UCSD-AML1 (cell line): Measurements from ENCODE around the gene B9D1.

Source experiments
- DNase-seq: peaks from one replicate; lab custom pipeline; 2025; ENCODE audit not compliant: unreplicated experiment; lab: John Stamatoyannopoulos, UW

Gene B9D1

DNA sequence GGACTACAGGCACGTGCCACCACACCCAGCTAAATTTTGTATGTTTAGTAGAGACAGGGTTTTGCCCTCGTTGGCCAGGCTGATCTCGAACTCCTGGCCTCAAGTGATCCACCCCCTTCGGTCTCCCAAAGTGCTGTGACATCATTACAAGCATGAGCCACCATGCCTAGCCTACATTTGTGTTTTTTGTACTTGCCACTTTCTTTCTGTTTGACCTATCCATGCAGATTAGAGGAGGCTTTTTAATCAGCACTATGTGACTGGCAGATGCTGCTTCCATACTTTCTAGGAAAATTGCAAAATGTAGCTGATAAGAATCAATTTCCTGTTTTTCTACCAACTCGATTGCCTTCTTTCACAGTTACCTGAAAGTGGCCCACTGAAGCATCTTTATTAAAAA is 57.3 kb downstream of the B9D1 start:
- DNase-seq = no peak

DNA sequence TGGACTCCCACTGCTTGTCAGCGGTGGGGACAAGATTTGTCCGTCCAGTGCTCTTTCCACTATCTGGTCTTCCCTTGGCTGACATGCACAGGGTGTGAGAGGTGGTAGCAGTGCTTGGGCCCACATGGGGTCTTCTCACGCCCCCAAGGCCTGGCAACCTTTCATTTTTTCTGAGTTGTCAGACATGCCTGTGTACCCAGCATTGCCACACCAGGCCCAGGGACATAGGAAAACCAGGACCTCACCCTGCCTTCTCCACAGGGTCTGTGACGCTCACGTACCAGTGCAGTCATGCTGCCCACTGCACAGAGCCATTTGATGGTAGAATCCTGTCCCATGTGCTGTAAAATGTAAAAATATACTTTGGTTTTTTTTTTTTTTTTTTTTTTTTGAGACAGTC is 57.8 kb downstream of the B9D1 start:
- DNase-seq = no peak

DNA sequence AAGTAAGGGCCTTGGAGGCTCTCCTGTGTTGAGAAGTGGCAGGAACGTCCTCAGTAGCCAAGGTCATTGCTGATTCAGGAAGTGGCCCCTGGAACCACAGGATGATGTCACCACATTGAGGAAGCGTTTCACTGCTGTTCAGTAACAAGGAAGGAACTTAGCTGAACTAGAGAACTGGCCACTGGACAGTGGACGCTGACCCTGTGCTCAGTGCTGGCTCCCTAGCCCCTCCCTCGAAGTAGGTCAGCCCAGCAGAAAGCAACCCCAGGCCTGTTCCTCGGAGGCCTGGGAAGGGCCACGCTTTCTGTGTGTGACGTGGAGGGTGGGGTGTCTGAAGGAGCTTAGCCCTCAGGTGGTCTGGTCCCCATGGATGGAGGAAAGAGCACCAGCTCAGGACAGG is 58.3 kb downstream of the B9D1 start:
- peak; percentile 39 for DNase-seq

DNA sequence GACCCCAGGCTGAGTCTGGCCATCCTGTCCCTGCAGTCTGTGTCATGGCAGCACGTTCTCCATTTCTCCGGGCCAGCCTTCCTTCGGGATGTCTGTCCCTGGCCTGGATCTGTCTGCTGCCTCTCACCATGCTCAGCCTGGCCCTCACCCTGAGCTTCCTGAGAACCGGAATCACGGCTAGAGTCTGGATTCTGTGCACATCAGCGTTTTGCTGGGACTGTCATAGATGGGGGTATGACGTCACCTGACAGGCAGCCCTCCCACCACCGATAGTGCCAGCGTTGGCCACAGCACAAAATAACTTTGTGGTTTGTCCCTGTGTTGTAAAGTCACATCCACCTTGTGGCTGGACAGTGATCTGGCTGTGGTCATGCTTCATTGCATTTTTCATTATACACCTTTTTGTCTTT is 59.2 kb downstream of the B9D1 start:
- no peak for DNase-seq

DNA sequence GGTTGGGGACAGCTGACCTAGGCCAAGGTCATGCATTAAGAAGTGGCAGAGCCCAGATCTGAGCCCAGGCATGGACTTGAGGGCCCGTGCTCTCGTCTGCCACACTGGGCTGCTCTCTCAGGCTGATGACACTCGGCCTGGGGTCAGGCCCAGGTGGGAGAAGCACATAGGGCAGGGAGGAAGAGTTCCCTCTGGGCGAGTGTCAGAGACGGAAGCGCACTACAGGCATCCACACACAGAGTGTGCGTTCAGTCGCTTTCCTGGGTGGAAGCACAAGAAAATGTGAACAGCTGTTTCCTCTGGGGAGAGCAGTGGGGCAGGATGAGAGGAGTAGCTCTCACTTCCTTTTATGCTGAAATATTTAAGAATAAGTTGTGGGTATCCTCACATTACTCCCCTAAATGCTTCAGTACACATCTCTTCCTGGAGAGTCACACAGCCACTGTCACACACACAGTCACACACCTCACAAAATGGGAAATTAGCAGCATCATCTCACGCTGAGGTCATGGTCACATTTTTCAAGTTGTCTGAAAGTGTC is 59.7 kb downstream of the B9D1 start:
- DNase-seq = peak; percentile 34

DNA sequence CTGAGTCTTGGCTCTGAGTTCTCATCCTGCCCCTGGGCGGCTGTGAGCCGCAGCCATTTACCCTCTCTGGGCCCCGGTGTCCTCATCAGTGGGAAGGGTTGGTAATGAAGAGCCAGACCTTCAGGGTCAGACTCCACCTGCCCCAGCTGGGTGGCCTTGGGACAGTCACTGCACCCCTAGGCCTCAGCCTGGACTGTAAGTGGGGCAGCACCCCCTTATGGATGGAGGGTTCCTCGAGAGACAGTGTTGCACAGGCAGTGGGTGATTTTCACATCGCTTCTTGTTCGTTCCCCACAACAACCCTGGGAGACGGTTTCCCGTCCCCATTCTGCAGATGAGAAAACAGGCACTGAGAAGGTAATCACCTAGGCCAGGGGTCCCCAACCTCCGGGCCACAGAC is 60.5 kb downstream of the B9D1 start:
- no peak for DNase-seq

DNA sequence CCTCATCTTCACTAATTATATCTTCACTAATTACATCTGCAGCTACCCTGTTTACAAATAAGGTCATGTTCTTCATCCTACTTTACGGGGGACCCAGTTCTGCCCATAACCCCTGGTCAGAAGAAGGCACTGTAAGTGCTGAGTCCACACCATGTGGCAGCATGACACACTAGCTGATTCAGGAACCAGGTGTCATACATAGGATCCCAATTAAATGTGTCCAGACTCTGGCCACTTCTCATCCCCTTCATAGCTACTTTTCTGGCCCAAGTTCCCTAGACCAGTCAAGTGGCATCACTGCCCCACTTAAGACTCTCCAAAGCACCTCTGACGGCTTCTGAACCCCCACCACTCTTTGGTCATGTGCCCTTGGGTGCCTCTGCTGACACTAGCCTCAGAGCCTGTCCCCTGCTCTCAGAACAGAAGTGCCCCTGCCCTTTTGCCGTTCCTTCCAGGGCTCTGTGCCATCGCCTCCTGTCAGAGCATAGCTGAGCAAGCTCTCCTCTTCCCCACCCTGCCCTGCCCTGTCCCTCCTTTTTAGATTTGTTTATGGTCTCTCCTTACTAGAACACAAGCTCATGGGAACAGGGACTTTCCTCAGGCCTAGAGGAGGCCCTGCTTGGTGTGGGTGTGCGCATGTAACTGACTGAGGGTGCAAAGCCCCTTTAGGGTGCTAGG is 61.1 kb downstream of the B9D1 start:
- DNase-seq = no peak

DNA sequence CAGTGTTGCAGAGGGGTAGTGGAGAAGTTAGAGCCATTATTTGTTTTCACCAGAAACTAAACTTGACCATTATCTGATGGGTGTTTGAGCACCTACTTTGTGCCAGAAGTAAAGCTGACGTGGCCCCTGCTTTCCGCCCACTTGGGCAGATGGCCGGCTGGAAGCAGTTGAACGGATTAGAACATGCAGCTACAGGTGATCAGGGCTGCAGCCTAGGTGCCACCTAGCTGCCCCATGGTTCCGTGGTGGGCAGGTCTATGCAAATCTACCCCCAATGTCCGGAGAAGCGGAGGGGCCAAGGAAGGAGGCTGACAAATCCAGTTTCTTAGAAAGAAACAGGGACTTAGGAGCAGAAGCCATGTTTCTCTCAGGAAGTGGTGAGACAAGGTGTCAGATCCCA is 62.7 kb downstream of the B9D1 start:
- no peak for DNase-seq

DNA sequence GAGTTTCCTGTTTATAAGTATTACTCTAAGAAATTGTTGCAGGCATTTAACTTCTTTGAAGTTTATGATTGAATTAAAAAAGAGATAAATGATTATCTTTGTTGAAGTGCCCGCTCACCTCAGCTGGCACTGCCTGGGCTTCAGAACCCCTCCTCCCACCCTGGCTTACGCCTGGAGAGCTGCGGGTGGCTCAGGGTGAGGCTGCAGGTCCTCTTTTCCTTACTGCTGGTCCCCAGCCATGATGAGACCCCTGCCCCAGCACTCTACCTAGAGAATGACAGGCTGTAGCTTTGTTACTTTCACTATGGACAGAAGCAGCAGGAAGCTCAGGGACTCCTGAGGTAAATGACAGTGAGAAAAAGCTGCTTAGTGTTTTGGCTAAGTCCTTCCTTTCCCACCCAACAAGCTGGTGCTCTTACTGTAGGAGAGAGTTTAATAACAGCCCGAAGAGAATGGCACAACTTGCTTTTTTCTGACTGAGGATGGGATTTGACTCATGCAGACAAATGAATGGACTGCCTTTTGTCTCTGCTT is 63.2 kb downstream of the B9D1 start:
- no peak for DNase-seq

DNA sequence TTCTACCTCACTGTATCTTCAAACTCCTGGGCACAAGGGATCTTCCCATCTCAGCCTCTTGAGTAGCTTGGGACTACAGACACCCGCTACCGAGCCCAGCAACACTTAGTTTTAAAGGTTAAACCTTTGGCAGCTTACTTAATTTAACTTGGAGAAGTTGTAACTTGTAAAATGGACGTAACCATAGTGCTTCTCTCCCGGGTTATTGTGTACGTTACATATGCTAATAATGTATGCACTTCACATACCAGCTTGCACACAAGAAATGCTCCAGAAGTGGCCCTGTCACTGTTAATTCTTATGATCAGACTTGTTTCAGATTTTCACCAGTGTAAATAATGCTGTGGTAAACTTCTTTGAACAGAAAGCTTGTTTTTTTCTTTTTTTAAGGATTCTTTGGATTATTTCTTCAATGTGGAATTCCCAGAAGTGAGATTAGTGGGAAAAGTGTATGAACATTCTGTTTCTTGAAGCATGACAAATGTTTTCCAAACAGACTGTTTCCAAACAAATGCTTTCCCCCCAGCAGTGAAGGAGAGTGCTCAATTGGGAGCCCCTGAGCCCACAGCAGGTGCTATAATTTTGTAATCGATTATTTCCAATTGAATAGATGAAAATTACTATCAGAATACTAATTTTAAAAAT is 63.8 kb downstream of the B9D1 start:
- DNase-seq = no peak

DNA sequence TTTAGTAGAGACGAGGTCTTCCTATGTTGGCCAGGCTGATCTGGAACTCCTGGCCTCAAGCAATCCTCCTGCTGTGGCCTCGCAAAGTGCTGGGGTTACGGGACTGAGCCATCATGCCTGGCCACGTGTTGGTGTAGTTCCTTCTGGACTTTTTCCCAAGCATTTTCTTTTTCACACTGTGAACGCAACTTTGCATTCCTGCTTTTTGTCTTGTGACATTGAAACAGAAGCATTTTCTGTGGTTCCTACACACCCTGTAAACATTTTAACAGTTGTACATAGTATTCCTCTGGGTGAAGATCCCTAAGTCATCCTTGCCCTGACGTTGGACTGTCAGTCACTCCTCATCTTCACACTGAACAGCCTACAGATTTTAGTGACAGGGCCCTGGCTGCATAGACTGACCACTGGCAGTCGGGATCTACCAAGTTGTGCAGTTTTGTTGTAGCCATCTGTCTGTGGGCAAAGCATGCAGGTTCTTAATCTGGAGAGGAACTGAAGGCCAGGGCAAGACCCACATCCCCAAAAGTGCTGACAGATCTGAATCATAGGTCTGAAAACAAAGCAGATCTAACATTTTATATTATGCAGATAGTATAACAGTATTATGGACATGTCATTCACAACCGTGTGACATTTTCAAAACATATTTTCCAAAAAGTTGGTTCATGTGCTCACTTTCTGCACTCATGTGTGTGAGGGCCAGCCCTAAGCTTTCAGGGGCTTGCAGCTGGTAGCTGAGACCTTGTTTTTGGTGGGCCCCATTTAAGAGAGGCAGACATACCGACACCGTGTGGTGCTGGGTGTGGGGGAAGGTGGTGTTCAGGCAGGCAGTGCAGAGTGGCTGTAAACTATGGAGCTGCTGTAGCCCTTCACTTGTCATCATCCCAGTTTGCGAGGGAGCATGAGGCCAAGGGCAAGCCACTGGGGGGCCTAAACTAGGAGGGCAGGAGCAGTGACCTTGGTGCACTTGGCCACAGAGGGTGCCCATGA is 65.4 kb downstream of the B9D1 start:
- DNase-seq = no peak

DNA sequence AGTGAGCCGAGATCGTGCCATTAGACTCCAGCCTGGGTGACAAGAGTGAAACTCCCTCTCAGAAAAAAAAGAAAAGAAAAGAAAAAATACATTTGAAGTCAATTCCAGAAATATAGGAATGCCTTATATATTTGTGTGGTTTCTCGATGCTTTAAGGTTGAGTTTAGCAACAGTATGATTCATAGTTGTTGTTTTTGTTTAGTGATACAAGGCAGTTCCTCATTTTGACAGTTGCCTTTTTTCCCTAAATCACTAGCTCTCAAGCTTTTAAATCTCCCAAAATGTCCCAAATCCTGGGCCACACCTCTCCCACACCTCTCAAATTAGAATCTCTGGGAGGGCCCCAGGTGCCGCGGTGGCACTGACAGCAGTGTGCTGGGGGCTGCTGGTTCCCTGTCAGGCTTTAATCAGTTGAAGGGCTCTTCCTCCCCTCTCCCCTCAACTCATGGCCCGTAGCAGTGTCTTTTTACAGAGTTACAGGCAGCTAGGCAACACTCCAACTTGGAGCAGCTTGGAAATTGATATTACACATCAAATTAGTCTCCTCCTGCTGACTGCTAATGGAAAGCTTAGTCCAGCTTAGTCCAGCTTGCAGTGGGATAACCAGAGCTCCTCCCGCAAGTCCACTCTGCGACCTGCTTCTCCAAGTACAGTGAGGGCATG is 66.9 kb downstream of the B9D1 start:
- DNase-seq = no peak

DNA sequence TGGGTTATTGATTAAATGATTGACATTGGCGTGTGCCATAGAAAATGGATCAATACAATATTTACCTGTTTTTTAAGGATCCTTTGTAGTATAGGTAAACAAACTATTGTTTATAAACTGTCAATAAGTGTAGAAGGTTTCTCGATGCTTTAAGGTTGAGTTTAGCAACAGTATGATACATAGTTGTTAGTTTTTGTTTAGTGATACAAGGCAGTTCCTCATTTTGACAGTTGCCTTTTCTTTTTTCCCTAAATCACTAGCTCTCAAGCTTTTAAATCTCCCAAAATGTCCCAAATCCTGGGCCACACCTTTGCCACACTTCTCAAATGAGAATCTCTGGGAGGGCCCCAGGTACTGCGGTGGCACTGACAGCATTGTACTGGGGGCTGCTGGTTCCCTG is 68.1 kb downstream of the B9D1 start:
- no peak for DNase-seq
